ENCODE data around the gene MED23. TPM values are rescaled to one million over a fixed set of nuclear protein-coding genes. Genes with fewer than 3 reads are reported as not detected.

The MED23 gene
- polyA plus RNA-seq, 3 donors = 4.5 to 21.9 (median 7.9) TPM

- no peak overlapping the region for H3K4me3 ChIP-seq (replicated peaks in 1 of 3; ENCODE audit: low read depth in 2 of 3, low read length in 3 of 3)
- H3K27ac ChIP-seq (ENCODE audit: low read depth in 1 of 2, low read length in 2 of 2) = no peak overlapping the region
- DNase-seq = no peak
- no peaks in the 10 kb centered on the region for H3K79me2 ChIP-seq (ENCODE audit: insufficient read depth, low read length)
- WGBS (ENCODE audit: insufficient coverage) = 80% methylated on average over 1 of the region's 1 CpG
- H3K36me3 ChIP-seq (replicated peaks in 1 of 2; ENCODE audit: control insufficient read depth in 1 of 2, insufficient read depth in 2 of 2, low read length in 2 of 2) = peaks cover 95 to 98% of the 10 kb centered on the region in 2 donors
- no peaks in the 10 kb centered on the region for H3K4me1 ChIP-seq (ENCODE audit: control insufficient read depth in 1 of 2, insufficient read depth in 2 of 2, low read length in 2 of 2)
- H3K4me1 Mint-ChIP-seq = no peaks in the 10 kb centered on the region
- H3K4me3 Mint-ChIP-seq = no peak overlapping the region
- H3K27ac Mint-ChIP-seq = no peak overlapping the region
- H3K4me2 ChIP-seq (replicated peaks; ENCODE audit: extremely low read depth, low read length, poor library complexity, severe bottlenecking) = no peak overlapping the region
- no peaks in the 10 kb centered on the region for H3K9me3 Mint-ChIP-seq
- no peaks in the 10 kb centered on the region for H3K27me3 Mint-ChIP-seq (ENCODE audit: low read depth in 3 of 3)
- no peaks in the 10 kb centered on the region for H3K9me3 ChIP-seq (replicated peaks in 1 of 2; ENCODE audit: control insufficient read depth in 1 of 2, insufficient read depth in 1 of 2, low read length in 2 of 2)
- intact Hi-C loops (cut with micrococcal nuclease) = no loop called here
- no peak overlapping the region for H2AFZ ChIP-seq (ENCODE audit: insufficient read depth, low read depth, low read length, poor library complexity, severe bottlenecking)
- no peak overlapping the region for H3K9ac ChIP-seq (ENCODE audit: insufficient read depth, low read length, poor library complexity, severe bottlenecking)
- no peaks in the 10 kb centered on the region for H3K27me3 ChIP-seq (ENCODE audit: control insufficient read depth in 2 of 2, insufficient read depth in 2 of 2, low read length in 2 of 2)
- peaks cover 70 to 88% of the 10 kb centered on the region in 2 donors for H3K36me3 Mint-ChIP-seq
- TF ChIP-seq CTCF (IDR thresholded peaks at IDR 0.05) = no peak
- no peaks in the 10 kb centered on the region for H4K20me1 ChIP-seq (ENCODE audit: insufficient read depth, low read length)
Observed at GRCh38 chr6:131602781-131603312, 25.2 kb downstream of the MED23 start.

- no peak for DNase-seq
- peaks cover 73 to 93% of the 10 kb centered on the region in 2 donors for H3K36me3 Mint-ChIP-seq
- no CpG with 5 or more reads among the region's 4 CpGs for WGBS (ENCODE audit: insufficient coverage)
- no peak overlapping the region for H3K4me3 ChIP-seq (replicated peaks in 1 of 3; ENCODE audit: low read depth in 2 of 3, low read length in 3 of 3)
- H3K27ac ChIP-seq (ENCODE audit: low read depth in 1 of 2, low read length in 2 of 2) = no peak overlapping the region
- intact Hi-C loops (cut with micrococcal nuclease) = no loop called here
- no peak overlapping the region for H2AFZ ChIP-seq (ENCODE audit: insufficient read depth, low read depth, low read length, poor library complexity, severe bottlenecking)
- H3K9ac ChIP-seq (ENCODE audit: insufficient read depth, low read length, poor library complexity, severe bottlenecking) = no peak overlapping the region
- no peaks in the 10 kb centered on the region for H3K27me3 ChIP-seq (ENCODE audit: control insufficient read depth in 2 of 2, insufficient read depth in 2 of 2, low read length in 2 of 2)
- TF ChIP-seq CTCF (IDR thresholded peaks at IDR 0.05) = no peak
- no peak overlapping the region for H3K27ac Mint-ChIP-seq
- no peaks in the 10 kb centered on the region for H3K79me2 ChIP-seq (ENCODE audit: insufficient read depth, low read length)
- H3K4me2 ChIP-seq (replicated peaks; ENCODE audit: extremely low read depth, low read length, poor library complexity, severe bottlenecking) = no peak overlapping the region
- H3K9me3 ChIP-seq (replicated peaks in 1 of 2; ENCODE audit: control insufficient read depth in 1 of 2, insufficient read depth in 1 of 2, low read length in 2 of 2) = no peaks in the 10 kb centered on the region
- H3K9me3 Mint-ChIP-seq = no peaks in the 10 kb centered on the region
- H3K4me1 ChIP-seq (ENCODE audit: control insufficient read depth in 1 of 2, insufficient read depth in 2 of 2, low read length in 2 of 2) = no peaks in the 10 kb centered on the region
- H3K4me1 Mint-ChIP-seq = no peaks in the 10 kb centered on the region
- H3K27me3 Mint-ChIP-seq (ENCODE audit: low read depth in 3 of 3) = peaks cover 0 to 3% (median 2%) of the 10 kb centered on the region in 3 donors
- no peak overlapping the region for H3K4me3 Mint-ChIP-seq
- no peaks in the 10 kb centered on the region for H4K20me1 ChIP-seq (ENCODE audit: insufficient read depth, low read length)
- peaks cover 96 to 100% of the 10 kb centered on the region in 2 donors for H3K36me3 ChIP-seq (replicated peaks in 1 of 2; ENCODE audit: control insufficient read depth in 1 of 2, insufficient read depth in 2 of 2, low read length in 2 of 2)
Observed at GRCh38 chr6:131600716-131601115, 27.3 kb downstream of the MED23 start.
